H1 (cell line): ENCODE data around the gene GDPD5. TPM values are rescaled to one million over a fixed set of nuclear protein-coding genes. Genes with fewer than 3 reads are reported as not detected.

Experiments
- CTCF ChIA-PET: fragments of 300-600 bp; sonication (Branson Sonifier 250); formaldehyde crosslinking; loops from one replicate; lab custom pipeline; 2021; ENCODE audit not compliant: partially characterized antibody; lab: Charles Lee
- POLR2A ChIA-PET: fragments of 300-600 bp; sonication (Branson Sonifier 250); formaldehyde crosslinking; loops from one replicate; lab custom pipeline; 2021; ENCODE audit warnings: inconsistent platforms; ENCODE audit not compliant: partially characterized antibody; lab: Charles Lee
- DNase-seq, 2 experiments: peaks; one replicate each; pipeline versions ENCODE4 v3.0.0 to v3.0.0-alpha.2; 2010 to 2022; ENCODE audit warnings: low spot score in 2 of 2, low read depth in 1 of 2, mixed read lengths in 1 of 2
- FAIRE-seq: peaks from 2 replicates; lab custom pipeline; 2011; peaks lifted over from hg19 to GRCh38; lab: Jason Lieb, UNC
- H2AFZ ChIP-seq: 2 replicates; pipeline ENCODE4 v1.8.1; 2012; ENCODE audit warnings: low read length, inconsistent platforms
- H2AK5ac ChIP-seq: 2 replicates; pipeline ENCODE4 v1.6.1; 2013; ENCODE audit warnings: low read depth, low read length
- H2BK120ac ChIP-seq: replicated peaks from 2 replicates; pipeline ENCODE3; 2013; ENCODE audit warnings: low read depth, low read length, inconsistent platforms
- H2BK12ac ChIP-seq: 2 replicates; pipeline ENCODE4 v1.6.1; 2013; ENCODE audit warnings: low read depth, low read length
- H2BK15ac ChIP-seq: 2 replicates; pipeline ENCODE4 v1.6.1; 2013; ENCODE audit warnings: low read length
- H2BK20ac ChIP-seq: 2 replicates; pipeline ENCODE4 v1.6.1; 2013; ENCODE audit warnings: low read length
- H2BK5ac ChIP-seq: 2 replicates; pipeline ENCODE4 v1.6.1; 2013; ENCODE audit warnings: low read depth, low read length
- H3K14ac ChIP-seq: 2 replicates; pipeline ENCODE4 v1.6.1; 2013; ENCODE audit warnings: inconsistent platforms; ENCODE audit not compliant: insufficient read length
- H3K18ac ChIP-seq: 2 replicates; pipeline ENCODE4 v1.6.1; 2013; ENCODE audit warnings: low read length; ENCODE audit errors: extremely low read depth
- H3K23ac ChIP-seq: 2 replicates; pipeline ENCODE4 v1.6.1; 2013; ENCODE audit warnings: inconsistent platforms; ENCODE audit not compliant: insufficient read length
- H3K23me2 ChIP-seq: 2 replicates; pipeline ENCODE4 v1.6.1; 2013; ENCODE audit warnings: low read depth, low read length
- H3K27ac ChIP-seq: 2 replicates; pipeline ENCODE4 v1.6.1; 2011; ENCODE audit warnings: low read depth, low read length, inconsistent platforms
- H3K27me3 ChIP-seq, 4 experiments: replicated peaks in 1 of 4; 1 replicate in 1 of 4; 2 replicates in 3 of 4; pipeline versions ENCODE4 v1.6.1 to v1.8.1; 2011 to 2013; ENCODE audit warnings: low read length in 3 of 4, mild to moderate bottlenecking in 3 of 4, inconsistent platforms in 2 of 4, mixed read lengths in 2 of 4, moderate library complexity in 1 of 4; ENCODE audit not compliant: control insufficient read depth in 3 of 4, insufficient read depth in 3 of 4; ENCODE audit errors: extremely low read depth in 1 of 4
- H3K36me3 ChIP-seq, 4 experiments: 2 replicates each; pipeline versions ENCODE4 v1.6.1 to v1.8.1; 2011 to 2013; ENCODE audit warnings: mild to moderate bottlenecking in 4 of 4, low read length in 3 of 4, moderate library complexity in 2 of 4, control low read depth in 1 of 4, inconsistent platforms in 1 of 4; ENCODE audit not compliant: insufficient read depth in 4 of 4, control insufficient read depth in 2 of 4
- H3K4ac ChIP-seq: replicated peaks from 2 replicates; pipeline ENCODE3; 2013; ENCODE audit warnings: low read length, low read depth, mixed read lengths, inconsistent platforms; ENCODE audit not compliant: insufficient read length
- H3K4me1 ChIP-seq, 4 experiments: replicated peaks in 1 of 4; 1 replicate in 1 of 4; 2 replicates in 3 of 4; pipeline versions ENCODE4 v1.6.1 to v1.8.1; 2011 to 2013; ENCODE audit warnings: low read length in 3 of 4, inconsistent platforms in 2 of 4, mixed read lengths in 1 of 4; ENCODE audit not compliant: insufficient read depth in 4 of 4, control insufficient read depth in 3 of 4
- H3K4me2 ChIP-seq, 2 experiments: 2 replicates each; pipeline versions ENCODE4 v1.6.1 to v1.8.1; 2011 to 2013; ENCODE audit warnings: low read depth in 2 of 2, low read length in 2 of 2, control low read depth in 1 of 2, inconsistent platforms in 1 of 2, mild to moderate bottlenecking in 1 of 2; ENCODE audit not compliant: insufficient read depth in 1 of 2
- H3K4me3 ChIP-seq, 4 experiments: fragments of 200-600, 300-600 bp in 1 of 4; sonication (generic), shearing (Covaris generic), sonication (Bioruptor Twin) in 1 of 4; 2 replicates each; pipeline versions ENCODE4 v1.5.1 to v1.8.1; 2011 to 2016; ENCODE audit warnings: low read length in 4 of 4, low read depth in 3 of 4, control low read depth in 2 of 4, inconsistent platforms in 2 of 4, mild to moderate bottlenecking in 2 of 4, mixed read lengths in 1 of 4, moderate library complexity in 1 of 4; ENCODE audit not compliant: insufficient read depth in 2 of 4; ENCODE audit errors: extremely low read depth in 1 of 4
- H3K56ac ChIP-seq: replicated peaks from 2 replicates; pipeline ENCODE3; 2013; ENCODE audit warnings: low read depth, mild to moderate bottlenecking, mixed read lengths, low read length, inconsistent platforms; ENCODE audit not compliant: insufficient read length
- H3K79me1 ChIP-seq: 2 replicates; pipeline ENCODE4 v1.6.1; 2013; ENCODE audit warnings: low read depth, low read length, control low read depth
- H3K79me2 ChIP-seq, 2 experiments: 2 replicates each; pipeline versions ENCODE4 v1.6.1 to v1.8.1; 2012 to 2013; ENCODE audit warnings: low read length in 2 of 2, mild to moderate bottlenecking in 2 of 2, inconsistent platforms in 1 of 2; ENCODE audit not compliant: insufficient read depth in 2 of 2, control insufficient read depth in 1 of 2
- H3K9ac ChIP-seq, 4 experiments: replicated peaks in 1 of 4; 1 replicate in 1 of 4; 2 replicates in 3 of 4; pipeline versions ENCODE4 v1.6.1 to v1.8.1; 2011 to 2013; ENCODE audit warnings: low read depth in 3 of 4, low read length in 3 of 4, control low read depth in 2 of 4, mild to moderate bottlenecking in 2 of 4, moderate library complexity in 2 of 4, inconsistent platforms in 1 of 4; ENCODE audit errors: extremely low read depth in 1 of 4
- H3K9me3 ChIP-seq, 2 experiments: 2 replicates each; pipeline versions ENCODE4 v1.6.1 to v1.8.1; 2012 to 2013; ENCODE audit warnings: mild to moderate bottlenecking in 2 of 2, moderate library complexity in 2 of 2, control low read depth in 1 of 2, inconsistent platforms in 1 of 2, low read depth in 1 of 2, low read length in 1 of 2, mixed read lengths in 1 of 2; ENCODE audit not compliant: insufficient read depth in 2 of 2
- H4K20me1 ChIP-seq, 2 experiments: replicated peaks in 1 of 2; 2 replicates each; pipeline versions ENCODE3 to v1.8.1; 2011 to 2013; ENCODE audit warnings: inconsistent platforms in 2 of 2, low read length in 2 of 2, mild to moderate bottlenecking in 1 of 2; ENCODE audit not compliant: insufficient read depth in 2 of 2, control insufficient read depth in 1 of 2
- H4K5ac ChIP-seq: 2 replicates; pipeline ENCODE4 v1.6.1; 2013; ENCODE audit warnings: low read length, low read depth, mixed read lengths, inconsistent platforms; ENCODE audit not compliant: insufficient read length
- H4K8ac ChIP-seq: 2 replicates; pipeline ENCODE4 v1.8.0; 2013; ENCODE audit warnings: mild to moderate bottlenecking, moderate library complexity, low read length, inconsistent platforms; ENCODE audit not compliant: insufficient read depth; ENCODE audit errors: extremely low read depth
- H4K91ac ChIP-seq: replicated peaks from 2 replicates; pipeline ENCODE3; 2013; ENCODE audit warnings: low read length, mixed read lengths, inconsistent platforms; ENCODE audit not compliant: insufficient read length
- BCL11A ChIP-seq, 2 experiments: IDR thresholded peaks; one replicate each; pipeline ENCODE4 v1.6.1; 2011; ENCODE audit warnings: low read depth in 2 of 2, low read length in 2 of 2, mild to moderate bottlenecking in 2 of 2
- HDAC6 ChIP-seq: IDR thresholded peaks from one replicate; pipeline ENCODE4 v1.7.1; 2012; ENCODE audit warnings: low read depth, mild to moderate bottlenecking, inconsistent platforms, low read length, moderate library complexity
- KDM4A ChIP-seq: IDR thresholded peaks from one replicate; pipeline ENCODE4 v1.7.1; 2012; ENCODE audit warnings: low read depth, mild to moderate bottlenecking, moderate library complexity, low read length, inconsistent platforms; ENCODE audit not compliant: severe bottlenecking
- PHF8 ChIP-seq: fragments of 200-600 bp; sonication (generic); conservative IDR thresholded peaks from 2 replicates; pipeline ENCODE4 v1.7.1; 2012; ENCODE audit warnings: low read depth, mild to moderate bottlenecking, inconsistent platforms, low read length, moderate library complexity
- POLR2A ChIP-seq, 2 experiments: IDR thresholded peaks; 1 replicate in 1 of 2; 2 replicates in 1 of 2; pipeline ENCODE4 v1.6.1; 2011; ENCODE audit warnings: low read depth in 2 of 2, low read length in 2 of 2, mild to moderate bottlenecking in 2 of 2; ENCODE audit errors: control extremely low read depth in 1 of 2
- POLR2AphosphoS5 ChIP-seq: IDR thresholded peaks from 2 replicates; pipeline ENCODE4 v1.6.1; 2011; ENCODE audit warnings: low read depth, low read length
- POU5F1 ChIP-seq: IDR thresholded peaks from 2 replicates; pipeline ENCODE4 v1.6.1; 2011; ENCODE audit warnings: low read depth, mild to moderate bottlenecking, low read length, moderate library complexity
- SIX5 ChIP-seq: IDR thresholded peaks from 2 replicates; pipeline ENCODE4 v1.6.1; 2011; ENCODE audit warnings: mild to moderate bottlenecking, low read depth, low read length
- SP2 ChIP-seq: IDR thresholded peaks from 2 replicates; pipeline ENCODE4 v1.6.1; 2012; ENCODE audit warnings: mild to moderate bottlenecking, low read length, inconsistent platforms
- SUZ12 ChIP-seq: fragments of 200-600 bp; sonication (generic); IDR thresholded peaks from 2 replicates; pipeline ENCODE4 v1.6.1; 2012; ENCODE audit warnings: mild to moderate bottlenecking, inconsistent platforms, low read length, moderate library complexity, mixed read lengths
- TEAD4 ChIP-seq: IDR thresholded peaks from 2 replicates; pipeline ENCODE4 v1.6.1; 2012; ENCODE audit warnings: low read depth, low read length, inconsistent platforms, mixed read lengths
- WGBS, 2 experiments: shearing (Covaris generic) in 1 of 2; methylation state at CpG; one replicate each; pipeline versions ENCODE4 v1.1.6 to v1.1.7; 2013 to 2015; ENCODE audit warnings: low lambda C conversion rate in 2 of 2, mixed read lengths in 2 of 2, inconsistent platforms in 1 of 2, low coverage in 1 of 2, missing lambda C conversion rate in 1 of 2; ENCODE audit not compliant: insufficient replicate concordance in 2 of 2, insufficient coverage in 1 of 2, insufficient read length in 1 of 2; ENCODE audit errors: extremely low coverage in 1 of 2, missing lambda C conversion rate in 1 of 2; 5-methylcytosine and 5-hydroxymethylcytosine counted together
- polyA plus RNA-seq, 7 experiments: library from polyadenylated mRNA; depleted of rRNA in 3 of 7; stranded (reverse) in 5 of 7; unstranded in 2 of 7; fragments of >200 nt in 5 of 7; fragments of 200-250 nt in 2 of 7; gene quantifications; 1 replicate in 5 of 7; 2 replicates in 1 of 7; 4 replicates in 1 of 7; pipeline versions ENCODE4 v1.2.1 to v1.2.3, GENCODE V29; 2011 to 2013; ENCODE audit warnings: missing spikeins in 2 of 7, mixed read lengths in 2 of 7
- total RNA-seq: library from RNA; stranded (reverse); fragmentation: NEBNext Ultra II Directional; extraction: Animal tissue kit (Norgen Biotek cat#: 25700); gene quantifications from 2 replicates; pipeline ENCODE4 v1.2.1, GENCODE V29; 2021
- TF ChIP-seq, protein P1 (sequence below): IDR thresholded peaks from 2 replicates; pipeline ENCODE4 v1.6.1; 2011; ENCODE audit warnings: low read length, improper control_type of control experiment

The GDPD5 gene
- total and polyA plus RNA-seq, 2 of the 8 experiments (the other 6 are each of a cell fraction or from before 2014, with no cell fraction given) = 7.8 to 8.6 TPM

DNA sequence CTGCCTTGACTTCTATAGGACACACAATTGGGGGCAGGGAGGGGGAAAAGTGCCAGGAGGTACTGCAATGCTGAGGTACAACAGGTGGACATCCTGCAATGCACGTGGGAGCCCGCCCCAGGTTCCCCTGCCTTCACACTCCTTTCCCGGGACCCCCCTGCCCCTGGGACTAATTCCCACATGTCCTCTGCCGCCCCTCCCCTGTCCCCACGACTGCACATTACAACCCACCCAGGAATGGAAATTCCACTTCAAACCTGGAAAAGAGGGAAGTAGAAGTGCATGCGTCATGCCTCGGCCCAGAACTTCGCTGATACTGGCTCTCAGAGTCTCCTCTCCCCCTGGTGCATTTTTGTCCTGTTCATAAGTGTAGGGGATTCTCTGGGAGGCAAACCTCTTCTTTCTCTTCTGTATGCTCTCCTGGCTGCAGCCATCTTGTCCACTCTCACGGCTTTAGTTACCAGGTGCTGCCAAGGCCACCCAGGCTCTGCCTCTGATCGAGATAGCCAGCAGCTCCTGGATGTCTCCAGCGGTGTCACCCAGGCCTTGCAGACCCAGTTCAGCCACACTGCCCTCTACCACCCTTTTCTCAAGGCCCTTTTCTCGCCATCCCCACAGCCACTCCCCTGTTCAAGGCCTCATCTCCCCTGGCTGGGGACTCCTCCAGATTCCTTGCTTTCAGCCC, 43.7 kb downstream of the GDPD5 start:
- CTCF ChIA-PET = interaction anchor here (0.5 to 21.4 kb wide), 9 partner anchors 9 to 114 kb away, joined by 3 to 176 read pairs (median 3); partner anchors contain the start of gene GDPD5
- H3K27me3 ChIP-seq = no peaks in the 10 kb centered on the region
- no peak overlapping the region for H4K8ac ChIP-seq
- no peak overlapping the region for H3K27ac ChIP-seq
- no peak overlapping the region for H2BK20ac ChIP-seq
- H3K18ac ChIP-seq = no peak overlapping the region
- no peak overlapping the region for H3K4ac ChIP-seq
- H4K20me1 ChIP-seq = no peaks in the 10 kb centered on the region
- H3K9ac ChIP-seq = no peak overlapping the region
- no peaks in the 10 kb centered on the region for H3K9me3 ChIP-seq
- H3K36me3 ChIP-seq = no peaks in the 10 kb centered on the region
- H2BK120ac ChIP-seq = no peak overlapping the region
- H4K91ac ChIP-seq = no peak overlapping the region
- H3K4me1 ChIP-seq = no peaks in the 10 kb centered on the region; a peak in 1 of 7 replicates
- no peak overlapping the region for H3K4me3 ChIP-seq
- H3K23me2 ChIP-seq = no peaks in the 10 kb centered on the region
- no peaks in the 10 kb centered on the region for H3K79me2 ChIP-seq
- H3K23ac ChIP-seq = no peak overlapping the region
- no peaks in the 10 kb centered on the region; the same call in 1 of the 2 replicates for H3K79me1 ChIP-seq
- no peak overlapping the region for H3K4me2 ChIP-seq
- H2AFZ ChIP-seq = no peak overlapping the region
- FAIRE-seq = no peak
- no peak overlapping the region for H2BK15ac ChIP-seq
- no peak overlapping the region for H3K56ac ChIP-seq
- H2BK12ac ChIP-seq = no peak overlapping the region
- POLR2A ChIA-PET = interaction anchor here (1.0 kb wide), 1 partner anchor 93 kb away, joined by 3 read pairs; no protein-coding TSS in a partner anchor
- H4K5ac ChIP-seq = no peak overlapping the region
- H2AK5ac ChIP-seq = no peak overlapping the region
- 91% methylated on average over 10 of the region's 12 CpGs; no CpG with 5 or more reads in 1 of the 2 experiments for WGBS, 2 experiments
- no peak for DNase-seq
- no peak overlapping the region for H3K14ac ChIP-seq
- no peak overlapping the region for H2BK5ac ChIP-seq
- TF ChIP-seq HDAC6 (no peak), TEAD4 (no peak), BCL11A (IDR thresholded peaks at IDR 0.05; ENCODE audit: low read depth in 2 of 2, low read length in 2 of 2) (no peak), POU5F1 (no peak), PHF8 (no peak), SIX5 (no peak), SUZ12 (no peak), POLR2AphosphoS5 (no peak), POLR2A (IDR thresholded peaks at IDR 0.05; ENCODE audit: control extremely low read depth in 1 of 2, low read depth in 2 of 2, low read length in 2 of 2) (no peak), SP2 (no peak), KDM4A (no peak)
- TF ChIP-seq, protein P1, sequence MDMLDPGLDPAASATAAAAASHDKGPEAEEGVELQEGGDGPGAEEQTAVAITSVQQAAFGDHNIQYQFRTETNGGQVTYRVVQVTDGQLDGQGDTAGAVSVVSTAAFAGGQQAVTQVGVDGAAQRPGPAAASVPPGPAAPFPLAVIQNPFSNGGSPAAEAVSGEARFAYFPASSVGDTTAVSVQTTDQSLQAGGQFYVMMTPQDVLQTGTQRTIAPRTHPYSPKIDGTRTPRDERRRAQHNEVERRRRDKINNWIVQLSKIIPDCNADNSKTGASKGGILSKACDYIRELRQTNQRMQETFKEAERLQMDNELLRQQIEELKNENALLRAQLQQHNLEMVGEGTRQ = no peak
